ENCODE results near the gene FUT7.

GRCh38 chr9:137068539-137069507 lies 36.9 kb upstream of the FUT7 start:
- TF ChIP-seq CTCF (IDR thresholded peaks at IDR 0.05) (no peak), POLR2A (IDR thresholded peaks at IDR 0.05) (no peak)
